ENCODE measurements around the gene BNIP1.

The BNIP1 gene

GRCh38 chr5:173165177-173166016, 21.1 kb downstream of the BNIP1 start:
- DNase-seq (ENCODE audit: low read depth in 1 of 2, low spot score in 1 of 2): no peak

GRCh38 chr5:173172166-173172565, 27.8 kb downstream of the BNIP1 start:
- DNase-seq (ENCODE audit: low read depth in 1 of 2, low spot score in 1 of 2): no peak

GRCh38 chr5:173175523-173175922, 31.2 kb downstream of the BNIP1 start:
- DNase-seq (ENCODE audit: low read depth in 1 of 2, low spot score in 1 of 2): no peak

GRCh38 chr5:173178369-173178910, 34.1 kb downstream of the BNIP1 start:
- no peak for DNase-seq (ENCODE audit: low read depth in 1 of 2, low spot score in 1 of 2)

- DNase-seq (ENCODE audit: low read depth in 1 of 2, low spot score in 1 of 2): no peak
These were observed 36.0 kb downstream of the BNIP1 start for GRCh38 chr5:173180331-173180730.

GRCh38 chr5:173187054-173187743, 42.9 kb downstream of the BNIP1 start:
- DNase-seq (ENCODE audit: low read depth in 1 of 2, low spot score in 1 of 2): no peak

- DNase-seq (ENCODE audit: low read depth in 1 of 2, low spot score in 1 of 2): no peak
These were observed 43.9 kb downstream of the BNIP1 start for GRCh38 chr5:173188280-173188679.

- DNase-seq (ENCODE audit: low read depth in 1 of 2, low spot score in 1 of 2): no peak
These were observed 46.7 kb downstream of the BNIP1 start for GRCh38 chr5:173191015-173191414.

GRCh38 chr5:173191561-173191960, 47.2 kb downstream of the BNIP1 start:
- no peak for DNase-seq (ENCODE audit: low read depth in 1 of 2, low spot score in 1 of 2)

GRCh38 chr5:173192561-173192960, 48.2 kb downstream of the BNIP1 start:
- no peak for DNase-seq (ENCODE audit: low read depth in 1 of 2, low spot score in 1 of 2)

GRCh38 chr5:173196133-173196952, 52.0 kb downstream of the BNIP1 start:
- no peak for DNase-seq (ENCODE audit: low read depth in 1 of 2, low spot score in 1 of 2)

- no peak for DNase-seq (ENCODE audit: low read depth in 1 of 2, low spot score in 1 of 2)
These were observed 53.1 kb downstream of the BNIP1 start for GRCh38 chr5:173197375-173197891.

GRCh38 chr5:173198049-173198448, 53.7 kb downstream of the BNIP1 start:
- no peak for DNase-seq (ENCODE audit: low read depth in 1 of 2, low spot score in 1 of 2)

- no peak for DNase-seq (ENCODE audit: low read depth in 1 of 2, low spot score in 1 of 2)
These were observed 56.0 kb downstream of the BNIP1 start for GRCh38 chr5:173200356-173200755.

GRCh38 chr5:173201636-173202265, 57.4 kb downstream of the BNIP1 start:
- DNase-seq (ENCODE audit: low read depth in 1 of 2, low spot score in 1 of 2): no peak

GRCh38 chr5:173202266-173202875, 58.0 kb downstream of the BNIP1 start:
- DNase-seq (ENCODE audit: low read depth in 1 of 2, low spot score in 1 of 2): no peak

- peak in 1 of 2 donors; percentile 11 for DNase-seq (ENCODE audit: low read depth in 1 of 2, low spot score in 1 of 2)
These were observed 60.1 kb downstream of the BNIP1 start for GRCh38 chr5:173204185-173204979.

GRCh38 chr5:173205916-173206315, 61.6 kb downstream of the BNIP1 start:
- no peak for DNase-seq (ENCODE audit: low read depth in 1 of 2, low spot score in 1 of 2)

GRCh38 chr5:173208296-173208695, 64.0 kb downstream of the BNIP1 start:
- no peak for DNase-seq (ENCODE audit: low read depth in 1 of 2, low spot score in 1 of 2)

Measured in activated CD4-positive, alpha-beta T cell treated with anti-CD3 and anti-CD28 coated beads, Interleukin-2, amount 50 U/mL, for 24 hours (primary cell).